Cardiac atrium fibroblast (primary cell): ENCODE results near the gene BSX. TPM values are rescaled to one million over a fixed set of nuclear protein-coding genes. Genes with fewer than 3 reads are reported as not detected.

Source experiments
- total RNA-seq: library from RNA; depleted of rRNA; stranded (reverse); fragments of >200 nt; gene quantifications from 2 replicates; pipeline ENCODE4 v1.2.3, GENCODE V29; 2015

BSX gene
- not detected in 2 replicates for total RNA-seq

DNA sequence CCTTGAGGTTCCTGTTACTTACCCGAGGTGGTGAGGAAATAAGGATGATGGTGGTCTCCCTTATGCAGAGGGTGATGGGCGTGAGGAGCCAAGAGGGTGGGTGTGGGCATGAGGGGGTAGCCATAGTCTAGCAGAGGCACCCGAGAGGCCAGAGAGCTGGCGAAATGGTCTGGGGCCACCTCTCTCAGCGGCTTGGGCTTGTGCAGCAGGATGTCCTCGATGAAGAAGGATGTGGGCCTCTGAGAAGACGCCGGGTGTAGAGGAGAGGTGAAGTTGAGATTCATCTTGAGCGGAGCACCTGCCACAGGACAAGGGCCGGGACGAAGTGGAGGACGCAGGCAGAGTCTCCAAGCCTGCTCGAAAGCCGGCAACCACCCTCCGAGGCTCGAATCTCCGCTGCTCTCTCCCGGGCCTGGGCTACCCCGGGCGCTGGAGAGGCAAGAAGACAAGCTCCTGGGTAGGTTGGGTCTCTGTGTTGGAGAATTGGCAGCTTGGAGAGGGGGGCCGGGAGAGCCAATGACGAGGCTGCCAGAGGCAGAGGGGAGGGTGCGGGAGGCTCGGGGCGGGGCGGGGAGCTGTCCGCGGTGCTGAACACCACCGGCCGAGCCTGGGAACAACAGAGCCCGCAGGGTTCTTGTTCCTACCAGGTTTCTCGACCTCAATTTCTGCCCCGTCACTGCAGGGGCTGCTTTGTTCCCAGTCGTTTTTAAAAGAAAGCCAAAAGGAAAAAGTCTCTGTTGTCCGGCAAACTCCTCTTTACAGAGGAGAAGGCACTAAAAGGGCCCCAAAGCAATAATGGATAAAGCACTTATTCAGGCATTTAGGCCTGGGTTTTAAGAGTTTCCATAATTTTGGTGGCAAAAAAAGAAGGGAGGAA lies at the start of gene BSX:
Gene BSX (minus strand): TSS at position 447 of the 877 bp plus-strand sequence. CDS start 163 bp downstream, at position 284.

Other genes starting within 250 kb of the BSX start
- gene CRTAM, start 143.3 kb downstream of the BSX start, total RNA-seq, result not detected in 2 replicates
- gene JHY, start 99.1 kb downstream of the BSX start, total RNA-seq, result 0.49 and 0.54 TPM in 2 replicates
- gene HSPA8, start 80.3 kb upstream of the BSX start, total RNA-seq, result 1,994 and 2,025 TPM in 2 replicates
- 178 and 189 TPM in 2 replicates for gene CLMP, start 213.4 kb upstream of the BSX start, total RNA-seq